ENCODE data around the gene KIF21A.

The KIF21A gene

DNA sequence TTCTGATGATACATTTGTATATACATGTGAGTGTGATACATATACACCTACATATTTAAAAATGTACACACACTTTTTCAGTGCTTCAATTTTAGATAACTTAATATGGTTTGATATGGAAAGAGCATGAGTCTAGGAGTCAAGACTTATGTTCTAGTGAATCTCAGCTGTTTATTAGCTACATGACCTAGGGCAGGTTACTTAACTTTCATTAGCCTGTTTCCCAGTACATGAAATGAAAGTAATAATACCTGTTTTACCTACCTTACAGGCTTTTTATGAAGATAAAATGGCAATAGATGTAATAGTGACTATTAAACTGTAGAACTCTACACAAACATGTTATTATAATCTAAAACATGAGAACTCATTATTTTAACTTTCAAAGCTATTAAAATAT, 39.5 kb downstream of the KIF21A start:
- no peak for DNase-seq (ENCODE audit: low read depth)
- TF ChIP-seq, protein P1, sequence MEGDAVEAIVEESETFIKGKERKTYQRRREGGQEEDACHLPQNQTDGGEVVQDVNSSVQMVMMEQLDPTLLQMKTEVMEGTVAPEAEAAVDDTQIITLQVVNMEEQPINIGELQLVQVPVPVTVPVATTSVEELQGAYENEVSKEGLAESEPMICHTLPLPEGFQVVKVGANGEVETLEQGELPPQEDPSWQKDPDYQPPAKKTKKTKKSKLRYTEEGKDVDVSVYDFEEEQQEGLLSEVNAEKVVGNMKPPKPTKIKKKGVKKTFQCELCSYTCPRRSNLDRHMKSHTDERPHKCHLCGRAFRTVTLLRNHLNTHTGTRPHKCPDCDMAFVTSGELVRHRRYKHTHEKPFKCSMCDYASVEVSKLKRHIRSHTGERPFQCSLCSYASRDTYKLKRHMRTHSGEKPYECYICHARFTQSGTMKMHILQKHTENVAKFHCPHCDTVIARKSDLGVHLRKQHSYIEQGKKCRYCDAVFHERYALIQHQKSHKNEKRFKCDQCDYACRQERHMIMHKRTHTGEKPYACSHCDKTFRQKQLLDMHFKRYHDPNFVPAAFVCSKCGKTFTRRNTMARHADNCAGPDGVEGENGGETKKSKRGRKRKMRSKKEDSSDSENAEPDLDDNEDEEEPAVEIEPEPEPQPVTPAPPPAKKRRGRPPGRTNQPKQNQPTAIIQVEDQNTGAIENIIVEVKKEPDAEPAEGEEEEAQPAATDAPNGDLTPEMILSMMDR (conservative IDR thresholded peaks at IDR 0.05; ENCODE audit: low read depth, low read length), result no peak
- no peak overlapping the region for H3K4me3 ChIP-seq (ENCODE audit: low read length)

DNA sequence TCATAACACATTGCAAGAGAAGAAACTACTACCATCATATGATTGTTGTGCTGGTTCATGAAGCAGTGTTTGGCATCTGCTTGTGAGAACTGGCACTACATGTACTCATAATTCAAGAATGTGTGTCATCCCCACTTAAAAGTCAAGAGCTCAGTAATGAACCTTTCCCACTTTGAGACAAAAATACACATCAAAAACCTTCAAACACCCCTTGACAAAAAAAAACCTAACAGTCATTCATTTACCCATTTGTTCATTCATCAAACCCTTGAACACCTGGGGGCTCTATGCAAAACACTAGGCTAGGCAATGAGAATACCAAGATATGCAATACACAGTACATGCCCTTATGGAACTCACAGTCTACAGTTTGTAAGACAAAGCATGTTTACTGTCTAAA, 40.0 kb downstream of the KIF21A start:
- DNase-seq (ENCODE audit: low read depth), result no peak
- TF ChIP-seq, protein P1 (conservative IDR thresholded peaks at IDR 0.05; ENCODE audit: low read depth, low read length), result no peak
- H3K4me3 ChIP-seq (ENCODE audit: low read length), result no peak overlapping the region

DNA sequence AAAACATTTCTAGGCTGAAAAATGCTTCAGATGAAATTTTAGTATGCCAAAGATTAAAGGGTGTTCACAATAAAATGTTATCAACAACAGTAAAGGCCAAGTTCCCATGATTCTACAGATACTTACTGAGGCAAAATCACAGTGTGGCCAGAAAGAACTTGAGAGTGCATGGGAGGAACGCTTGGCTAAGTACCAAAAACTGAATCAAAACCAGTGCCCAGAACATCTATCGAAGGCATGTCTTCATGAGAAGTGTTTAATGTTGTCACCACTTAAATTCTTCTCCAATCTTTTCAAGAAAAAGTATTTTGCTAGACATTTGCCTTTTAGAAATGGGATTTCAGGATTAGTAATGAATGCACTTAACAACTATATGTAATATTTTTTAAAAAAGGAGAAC, 41.5 kb downstream of the KIF21A start:
- no peak for DNase-seq (ENCODE audit: low read depth)
- H3K4me3 ChIP-seq (ENCODE audit: low read length), result no peak overlapping the region
- TF ChIP-seq, protein P1 (conservative IDR thresholded peaks at IDR 0.05; ENCODE audit: low read depth, low read length), result no peak

DNA sequence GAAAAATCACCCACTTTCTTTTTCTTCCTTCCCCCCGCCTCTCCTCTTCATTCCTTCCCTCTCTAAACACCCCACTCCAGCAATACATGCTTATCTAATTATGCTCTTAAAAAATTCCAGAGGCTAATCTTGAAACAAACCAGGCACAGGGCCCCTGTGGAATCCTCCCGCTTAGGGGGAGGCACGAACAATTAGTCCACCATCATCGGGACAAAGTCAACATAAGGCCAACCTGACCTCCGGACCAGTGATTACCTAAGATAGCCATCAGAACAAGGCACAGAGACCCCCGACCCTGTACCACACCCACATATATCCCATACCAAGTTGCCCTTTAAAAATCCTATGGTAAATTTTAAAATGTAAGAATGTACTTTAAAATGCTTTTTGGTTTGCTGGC, 47.1 kb downstream of the KIF21A start:
- TF ChIP-seq, protein P1 (conservative IDR thresholded peaks at IDR 0.05; ENCODE audit: low read depth, low read length), result no peak
- H3K4me3 ChIP-seq (ENCODE audit: low read length), result no peak overlapping the region
- no peak for DNase-seq (ENCODE audit: low read depth)

DNA sequence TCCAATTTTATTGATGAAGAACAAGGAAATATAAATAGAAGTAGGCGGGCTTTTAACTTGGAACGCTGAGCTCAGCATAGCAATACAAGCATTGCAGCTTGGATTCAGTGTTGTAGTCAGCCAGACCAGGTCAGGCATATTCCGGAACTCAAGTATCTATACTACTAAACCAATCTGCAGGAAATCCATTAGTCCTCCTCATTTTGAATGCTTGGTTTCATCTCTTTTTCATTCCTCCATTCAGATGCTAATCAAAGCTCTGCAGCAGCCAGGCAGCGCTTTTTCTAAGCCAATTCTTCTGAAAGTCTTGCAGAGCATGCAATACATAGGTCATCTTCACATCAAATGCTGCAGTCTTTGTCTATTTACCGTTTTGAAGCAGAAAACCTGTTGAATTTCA, 49.0 kb downstream of the KIF21A start:
- TF ChIP-seq, protein P1 (conservative IDR thresholded peaks at IDR 0.05; ENCODE audit: low read depth, low read length), result no peak
- H3K4me3 ChIP-seq (ENCODE audit: low read length), result no peak overlapping the region
- no peak for DNase-seq (ENCODE audit: low read depth)

DNA sequence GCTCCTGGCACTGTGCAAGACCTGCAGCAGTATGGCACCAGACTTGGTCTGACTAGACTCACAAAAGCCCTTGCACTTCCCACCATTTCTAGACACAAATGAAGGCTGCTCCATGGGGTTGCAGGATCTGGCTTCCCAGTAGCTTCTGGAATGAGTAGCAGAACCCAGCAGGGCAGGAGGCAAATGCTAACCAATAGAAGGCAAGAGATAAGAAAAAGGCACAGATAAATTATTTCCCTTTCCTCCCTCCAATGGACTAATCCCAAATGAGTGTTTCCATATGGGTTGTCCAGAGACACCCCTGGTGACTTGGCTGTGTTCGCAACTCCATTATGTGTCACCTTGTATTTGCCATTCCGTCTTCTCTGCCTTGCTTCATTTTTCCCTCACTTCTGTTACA, 49.7 kb downstream of the KIF21A start:
- DNase-seq (ENCODE audit: low read depth), result no peak
- TF ChIP-seq, protein P1 (conservative IDR thresholded peaks at IDR 0.05; ENCODE audit: low read depth, low read length), result no peak

DNA sequence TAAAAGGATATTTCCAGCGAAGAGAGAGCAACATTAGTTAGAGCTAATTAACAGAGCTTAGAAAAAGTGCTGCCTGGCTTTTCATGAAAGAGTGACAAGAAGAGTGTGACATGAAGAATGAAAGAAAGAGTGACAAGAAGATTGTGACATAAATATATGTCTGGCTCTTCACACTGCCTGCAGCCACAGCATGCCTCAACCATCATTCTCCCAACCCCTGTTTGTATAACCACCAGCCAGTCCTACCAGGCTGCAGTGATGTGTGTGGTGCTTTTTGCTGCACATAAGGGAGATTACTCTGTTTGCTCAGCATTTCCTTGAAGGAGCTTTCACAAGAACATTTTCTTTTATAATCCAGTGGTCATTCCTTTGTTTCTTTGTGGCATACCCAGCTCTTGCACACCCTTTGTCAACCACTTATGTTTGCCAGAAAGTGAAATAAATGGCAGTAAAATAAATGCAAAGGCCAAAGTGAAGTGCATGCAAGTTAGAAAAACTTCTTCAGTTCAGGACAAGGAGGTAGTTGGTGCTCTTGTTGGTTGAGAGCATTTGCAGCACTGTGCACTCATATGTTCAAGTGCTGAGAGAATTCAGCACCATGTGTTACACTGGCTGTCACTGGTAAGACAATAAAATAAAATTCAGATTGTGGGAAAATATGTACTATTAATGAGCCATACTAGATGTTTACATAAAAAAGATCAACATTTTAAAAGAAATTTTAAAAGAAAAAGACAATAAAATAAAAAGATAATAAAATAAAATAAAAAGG, 50.6 kb downstream of the KIF21A start:
- TF ChIP-seq, protein P1 (conservative IDR thresholded peaks at IDR 0.05; ENCODE audit: low read depth, low read length), result no peak
- no peak for DNase-seq (ENCODE audit: low read depth)
- H3K4me3 ChIP-seq (ENCODE audit: low read length), result no peak overlapping the region

More for the DNA sequence above, 49.7 kb downstream of the KIF21A start:
- no peak overlapping the region for H3K4me3 ChIP-seq (ENCODE audit: low read length)

All from retinal pigment epithelial cell (primary cell).